HG03139 (cell line): ENCODE measurements around the gene SERINC5.
"Not testable (repeated sequence)": the region's sequence is repeated elsewhere in the genome, so short reads cannot be mapped to it uniquely, and the experiment has no call there.

ENCODE experiments used
- ATAC-seq: cut with Tn5 transposase; IDR thresholded peaks from one replicate; pipeline ENCODE4 v1.9.1; 2021; ENCODE audit not compliant: unreplicated experiment

The SERINC5 gene

DNA sequence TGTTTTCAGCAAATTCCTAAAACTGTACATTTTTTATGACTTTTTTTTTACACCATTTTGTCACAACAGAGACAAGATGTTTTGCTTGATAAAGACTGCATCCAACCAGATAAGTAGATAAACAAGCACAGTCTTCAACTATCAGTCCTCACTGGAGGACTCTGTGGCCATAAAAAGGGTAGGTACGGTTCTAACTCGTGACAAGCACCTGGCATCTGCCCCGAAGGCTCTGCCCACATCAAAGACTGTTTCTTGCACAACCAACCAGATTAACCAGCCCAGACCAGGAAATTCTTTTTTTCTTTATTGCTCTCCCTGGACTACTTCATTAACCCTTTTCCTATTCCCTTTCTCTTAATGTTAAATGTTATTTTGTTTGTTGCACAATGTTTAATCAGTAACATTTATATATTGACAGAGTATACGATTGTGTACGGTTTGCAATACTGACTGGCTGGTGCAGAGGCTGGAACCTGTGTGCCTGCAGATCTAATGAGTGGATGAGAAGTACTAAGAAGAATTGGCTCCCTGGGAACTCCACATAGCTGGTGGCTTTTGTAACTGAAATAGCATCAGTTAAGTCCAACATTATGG, 74.1 kb downstream of the SERINC5 start:
- ATAC-seq: no peak

DNA sequence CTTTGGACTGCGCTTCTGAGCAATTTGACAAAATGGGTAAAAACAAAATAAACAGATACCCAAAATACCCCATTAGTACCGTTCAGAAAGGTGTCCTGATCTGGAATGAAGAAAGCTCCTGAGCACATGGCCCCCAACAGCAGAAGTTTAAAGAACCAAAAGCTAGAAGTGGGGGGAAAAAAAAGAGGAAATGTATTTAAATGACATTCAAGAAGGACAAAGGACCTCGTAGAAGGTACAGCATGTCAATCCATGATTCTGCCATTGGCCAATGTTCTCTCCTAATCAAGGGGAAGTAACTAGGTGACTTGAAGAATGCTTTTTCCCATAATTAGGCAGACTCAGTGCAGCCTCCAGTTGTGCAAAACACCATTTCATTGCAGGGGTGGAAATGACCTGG, 78.6 kb downstream of the SERINC5 start:
- ATAC-seq: no peak

DNA sequence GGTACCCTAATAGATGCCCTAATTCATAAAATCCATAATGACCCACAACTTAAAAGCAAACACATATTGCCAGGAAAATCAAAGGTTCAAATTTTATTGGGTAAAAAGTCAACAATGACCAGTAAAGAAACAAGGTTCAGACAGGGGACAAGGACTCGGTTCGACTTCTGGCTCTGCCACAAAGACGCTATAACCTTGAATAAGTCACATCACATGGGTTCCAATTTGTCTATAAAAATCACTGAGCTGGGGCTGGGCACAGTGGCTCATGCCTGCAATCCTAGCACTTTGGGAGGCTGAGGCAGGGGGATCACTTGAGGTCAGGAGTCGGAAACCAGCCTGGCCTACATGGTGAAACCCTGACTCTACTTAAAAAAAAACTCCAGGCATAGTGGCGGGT, 80.5 kb downstream of the SERINC5 start:
- ATAC-seq: no peak

DNA sequence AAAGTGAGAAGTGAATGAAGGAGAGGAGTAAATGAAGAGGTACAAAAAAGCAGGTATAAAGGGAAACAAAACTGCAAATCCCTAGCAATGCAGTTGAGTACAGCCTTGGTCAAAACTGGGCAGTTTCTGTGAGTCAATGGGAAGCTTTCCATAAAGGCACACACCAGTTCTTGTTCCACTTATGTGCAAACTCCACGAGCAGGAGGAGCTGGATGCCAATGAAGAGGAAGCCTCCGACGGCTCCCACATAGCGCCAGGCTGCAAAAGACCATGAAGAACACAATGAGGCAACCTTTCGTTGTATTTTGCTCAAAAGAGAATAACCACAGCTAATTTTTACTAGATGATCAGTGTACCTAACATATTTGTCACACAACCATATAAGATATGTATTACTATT, 81.1 kb downstream of the SERINC5 start:
- no peak for ATAC-seq

DNA sequence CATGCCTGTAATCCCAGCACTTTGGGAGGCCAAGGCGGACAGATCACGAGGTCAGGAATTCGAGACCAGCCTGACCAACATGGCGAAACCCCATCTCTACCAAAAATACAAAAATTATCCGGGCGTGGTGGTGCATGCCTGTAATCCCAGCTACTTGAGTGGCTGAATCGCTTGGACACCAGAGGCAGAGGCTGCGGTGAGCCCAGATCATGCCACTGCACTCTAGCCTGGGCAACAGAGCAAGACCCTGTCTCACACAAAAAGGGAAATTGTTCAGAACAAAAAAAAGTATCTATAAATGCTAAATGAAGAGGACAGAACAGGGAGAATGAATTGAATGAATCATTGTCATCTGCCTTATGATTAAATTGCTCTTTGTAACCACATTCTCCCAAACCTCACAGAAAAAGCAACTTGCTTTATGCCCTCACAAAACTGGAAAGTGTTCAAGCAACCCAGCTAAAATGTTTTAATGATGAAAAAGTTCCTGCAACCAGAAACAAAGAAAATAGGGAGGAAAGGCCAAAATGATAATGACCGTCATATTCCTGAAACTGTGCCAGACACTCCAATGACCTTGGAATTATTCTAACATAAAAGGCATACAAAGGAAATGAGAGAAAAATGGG, 83.7 kb downstream of the SERINC5 start:
- ATAC-seq: no peak

DNA sequence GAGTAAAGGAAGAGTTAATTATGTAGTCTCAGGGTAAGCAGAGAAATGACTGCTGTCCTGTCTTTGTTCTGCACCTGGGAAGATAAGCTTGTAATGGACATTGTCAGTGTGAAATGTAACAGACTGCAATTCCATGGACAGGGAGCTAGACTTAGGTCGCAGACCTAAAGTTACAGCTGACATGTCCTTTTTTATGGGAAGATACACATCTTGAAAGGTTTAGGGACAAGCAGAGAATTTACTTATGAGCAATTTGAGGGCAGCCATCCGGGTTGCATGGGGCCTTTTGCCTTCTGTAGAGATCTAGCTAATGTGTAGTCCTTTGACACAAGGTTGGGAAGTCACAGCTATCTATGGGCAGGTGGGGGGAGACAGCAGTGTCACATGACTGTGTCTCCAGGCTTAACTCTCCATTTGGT, 85.7 kb downstream of the SERINC5 start:
- no peak for ATAC-seq

DNA sequence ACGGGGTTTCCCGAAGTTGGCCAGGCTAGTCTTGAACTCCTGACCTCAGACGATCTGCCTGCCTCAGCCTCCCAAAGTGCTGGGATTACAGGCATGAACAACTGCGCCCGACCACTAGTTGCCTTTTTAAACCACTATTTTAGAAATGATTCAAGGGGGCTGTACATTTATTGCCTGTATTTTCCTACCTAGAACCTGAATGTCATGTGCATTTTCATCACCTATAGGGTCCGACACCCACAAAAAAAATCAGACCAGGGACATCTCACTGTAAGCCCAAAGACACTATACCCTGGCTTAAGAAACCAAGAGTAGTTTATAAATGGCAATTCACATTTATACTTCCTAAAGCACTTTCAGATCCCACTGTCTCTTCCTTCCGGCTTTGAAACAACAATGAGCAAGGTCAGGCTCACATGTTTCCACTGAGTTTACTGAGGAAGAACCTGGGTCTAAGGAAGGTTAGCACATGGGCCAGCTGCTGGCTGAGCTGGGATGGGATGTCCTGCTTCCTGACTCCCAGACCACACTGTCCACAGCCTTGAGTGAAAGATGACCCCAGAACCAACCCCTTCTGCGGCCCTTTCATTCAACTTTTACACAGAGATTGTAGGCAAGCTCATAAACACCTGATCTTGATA, 87.3 kb downstream of the SERINC5 start:
- ATAC-seq: no peak

DNA sequence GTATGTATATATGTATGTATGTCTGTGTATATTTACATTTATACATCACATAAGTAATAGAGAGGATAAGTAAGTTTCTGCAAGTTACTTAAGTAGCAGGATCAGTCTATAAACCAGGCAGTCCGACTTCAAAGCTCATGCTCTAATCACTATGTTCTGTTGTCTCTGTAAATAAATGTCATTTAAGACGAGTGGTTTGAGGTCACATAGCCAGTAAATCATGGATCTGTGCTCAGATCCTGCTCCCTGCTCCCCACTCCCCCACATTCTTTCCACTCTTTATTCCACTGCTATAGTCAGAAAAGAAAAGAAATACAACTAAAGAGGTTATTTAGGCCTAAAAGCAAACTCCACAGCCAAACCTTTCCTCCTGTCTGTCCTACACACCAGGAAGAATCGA, 90.4 kb downstream of the SERINC5 start:
- ATAC-seq: no peak

DNA sequence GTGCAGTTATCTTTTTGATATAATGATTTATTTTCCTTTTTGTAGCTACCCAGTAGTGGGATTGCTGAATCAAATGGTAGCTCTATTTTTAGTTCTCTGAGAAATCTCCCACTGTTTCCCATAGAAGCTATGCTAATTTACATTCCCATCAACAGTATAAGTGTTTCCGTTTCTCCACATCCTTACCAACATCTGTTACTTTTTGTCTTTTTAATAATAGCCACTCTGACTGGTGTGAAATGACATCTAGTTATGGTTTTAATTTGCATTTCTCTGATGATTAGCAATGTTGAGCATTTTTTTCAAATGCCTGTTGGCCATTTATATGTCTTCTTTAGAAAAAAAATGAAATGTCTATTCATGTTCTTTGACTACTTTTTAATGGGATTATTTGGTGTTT, 94.7 kb downstream of the SERINC5 start:
- ATAC-seq: no peak

DNA sequence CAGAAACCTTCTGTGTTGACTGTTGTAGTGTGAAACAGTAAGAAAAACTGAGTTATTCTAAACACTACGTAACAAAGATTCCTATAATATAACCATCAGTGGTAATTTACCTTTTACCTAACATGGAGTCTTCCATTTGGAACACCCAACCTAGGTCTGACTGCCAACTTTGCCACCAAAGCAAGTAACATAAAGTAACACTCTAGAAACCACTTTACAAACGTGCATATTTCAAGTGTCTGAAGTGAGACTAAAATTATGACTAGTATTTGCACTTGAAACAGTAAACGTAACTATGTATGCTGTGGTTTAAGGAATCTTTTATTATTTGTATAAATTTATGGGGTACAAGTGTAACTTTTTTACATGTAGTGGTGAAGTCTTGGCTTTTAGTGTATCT, 95.6 kb downstream of the SERINC5 start:
- ATAC-seq: no peak

DNA sequence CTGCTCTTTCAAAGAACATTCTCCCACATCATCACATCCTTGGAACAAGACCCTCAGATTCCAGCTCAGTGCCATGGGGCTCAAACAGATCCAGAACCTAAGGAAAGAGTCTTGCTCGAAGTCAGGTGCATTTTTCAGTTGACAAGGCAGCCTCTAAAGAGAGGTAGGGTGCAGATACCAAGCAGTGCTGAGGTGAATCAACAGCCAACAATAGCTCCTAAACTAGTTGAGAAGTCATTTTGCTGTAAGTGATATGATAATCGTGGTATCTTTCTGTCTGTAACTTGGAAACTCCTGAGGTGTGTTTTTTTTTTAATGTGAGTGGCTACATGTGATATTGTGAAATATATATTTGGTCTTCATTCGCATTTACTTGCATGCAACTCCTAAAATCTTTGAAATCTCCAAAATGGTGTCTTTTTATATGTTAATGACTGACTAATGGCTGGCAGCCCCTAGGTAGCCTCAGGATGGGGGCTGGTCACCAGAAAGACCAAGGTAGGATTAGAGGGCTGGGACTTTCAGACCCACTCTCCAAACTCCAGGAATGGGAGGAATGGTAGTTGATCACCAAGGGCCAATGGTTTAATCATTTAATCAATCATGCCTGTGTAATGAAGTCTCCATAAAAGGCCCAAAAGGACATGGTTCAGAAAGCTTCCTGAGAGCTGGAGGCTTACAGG, 96.6 kb downstream of the SERINC5 start:
- no peak for ATAC-seq

DNA sequence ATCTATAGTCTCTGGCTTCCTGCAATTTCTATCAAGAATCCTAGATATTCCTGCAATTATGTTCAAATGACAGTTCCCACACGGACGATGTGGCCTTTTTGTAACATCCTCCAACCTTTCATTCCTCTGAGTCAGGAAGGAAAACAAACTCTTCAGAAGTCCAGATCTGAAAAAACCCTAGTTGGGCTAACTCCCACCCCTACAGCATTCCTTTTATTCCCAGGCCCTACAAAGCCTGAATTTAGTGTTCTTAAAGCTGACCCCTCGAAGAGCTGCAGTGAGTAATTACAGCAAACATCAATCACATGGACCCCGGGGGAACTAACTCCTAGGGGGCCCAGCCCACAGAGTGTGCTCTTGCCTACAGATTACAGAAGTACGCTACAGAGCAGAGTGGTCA, 99.7 kb downstream of the SERINC5 start:
- no peak for ATAC-seq

DNA sequence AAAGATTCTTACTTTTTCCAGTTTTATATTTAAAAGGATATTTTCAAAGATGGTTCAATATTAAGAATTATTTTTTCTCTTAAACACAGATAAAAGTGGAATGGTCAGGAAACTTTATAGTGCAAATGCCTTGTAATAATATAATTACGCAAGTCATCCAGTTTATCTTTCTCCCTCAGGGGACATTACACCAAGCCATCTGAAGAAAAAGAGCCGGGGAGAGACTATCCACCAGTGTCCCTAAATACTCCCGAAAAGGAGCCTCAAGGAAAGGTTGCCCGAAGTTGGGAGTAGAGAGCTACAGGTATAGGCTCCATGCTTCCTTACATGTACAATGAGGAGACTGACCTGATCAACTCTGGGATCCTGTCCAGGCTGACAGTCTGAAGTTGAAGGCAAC, 101.1 kb downstream of the SERINC5 start:
- ATAC-seq: no peak

DNA sequence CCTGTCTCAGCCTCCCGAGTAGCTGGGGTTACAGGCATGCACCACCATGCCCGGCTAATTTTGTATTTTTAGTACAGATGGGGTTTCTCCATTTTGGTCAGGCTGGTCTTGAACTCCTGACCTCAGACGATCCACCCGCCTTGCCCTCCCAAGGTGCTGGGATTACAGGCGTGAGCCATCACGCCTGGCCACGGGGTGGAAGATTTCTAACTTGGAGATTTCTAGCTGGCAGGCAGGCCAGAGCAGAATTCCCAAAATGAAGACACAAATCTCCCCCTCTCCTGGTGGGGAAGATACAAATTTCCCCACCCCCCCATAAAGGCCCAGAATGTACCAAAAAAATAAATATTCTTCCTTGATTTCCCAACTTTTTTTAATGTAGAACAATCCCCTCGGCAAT, 101.6 kb downstream of the SERINC5 start:
- not testable (repeated sequence) for ATAC-seq

DNA sequence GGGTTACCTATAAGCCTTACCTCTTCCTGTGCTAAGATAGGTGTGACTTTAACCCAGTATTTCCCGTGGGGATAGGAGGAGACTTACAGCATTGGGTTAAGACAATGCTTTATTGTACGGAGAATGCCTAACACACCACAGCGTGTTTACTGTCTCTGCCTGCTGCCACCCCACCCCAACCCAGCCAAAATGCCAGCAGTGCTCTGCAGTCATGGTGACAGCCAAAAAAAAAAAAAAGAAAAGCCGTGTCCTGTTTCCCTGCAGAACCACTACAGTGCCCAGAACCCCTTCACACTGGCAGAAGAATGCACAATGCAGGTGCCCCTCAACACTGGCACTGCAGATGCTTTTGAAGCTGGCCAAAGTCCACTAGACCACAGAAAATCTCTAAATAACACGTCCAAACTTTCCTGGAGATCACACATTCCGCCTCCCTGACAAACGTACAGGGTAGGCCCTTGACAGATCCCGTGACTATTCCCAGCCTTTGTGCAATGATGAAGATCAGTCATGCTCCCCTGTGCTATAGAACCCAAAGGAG, 102.2 kb downstream of the SERINC5 start:
- no peak for ATAC-seq

DNA sequence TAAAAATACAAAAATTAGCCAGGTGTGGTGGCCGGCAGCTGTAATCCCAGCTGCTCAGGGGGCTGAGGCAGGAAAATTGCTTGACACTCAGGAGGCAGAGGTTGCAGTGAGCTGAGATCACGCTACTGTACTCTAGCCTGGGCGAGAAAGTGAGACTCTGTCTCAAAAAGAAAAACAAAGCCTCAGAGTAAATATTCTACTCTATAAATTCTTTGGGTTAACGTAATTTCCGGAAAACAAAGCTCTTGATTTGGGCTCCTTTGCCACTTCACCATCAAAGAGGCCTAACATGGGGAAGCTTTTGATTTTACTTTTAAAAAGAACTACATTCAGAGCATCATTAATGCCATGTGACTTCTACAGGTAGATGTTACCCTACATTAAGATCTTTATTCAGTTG, 103.1 kb downstream of the SERINC5 start:
- no peak for ATAC-seq

DNA sequence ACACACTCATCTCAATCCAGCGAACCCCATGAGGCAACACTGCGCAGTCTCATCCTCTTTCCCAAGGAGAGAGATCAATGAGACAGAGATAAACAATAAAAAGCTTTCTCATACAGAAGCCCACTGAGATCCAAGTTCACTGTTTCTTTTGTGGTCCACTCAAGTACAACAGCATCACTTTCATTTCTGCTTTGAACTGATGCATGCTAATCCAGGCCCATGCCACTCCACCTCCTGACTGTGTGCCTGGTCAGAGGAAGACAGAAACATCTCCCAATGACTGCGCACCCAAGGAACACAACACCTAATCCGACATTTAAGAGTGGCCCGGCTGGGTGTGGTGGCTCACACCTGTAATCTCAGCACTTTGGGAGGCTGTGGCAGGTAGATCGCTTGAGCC, 104.0 kb downstream of the SERINC5 start:
- ATAC-seq: no peak

DNA sequence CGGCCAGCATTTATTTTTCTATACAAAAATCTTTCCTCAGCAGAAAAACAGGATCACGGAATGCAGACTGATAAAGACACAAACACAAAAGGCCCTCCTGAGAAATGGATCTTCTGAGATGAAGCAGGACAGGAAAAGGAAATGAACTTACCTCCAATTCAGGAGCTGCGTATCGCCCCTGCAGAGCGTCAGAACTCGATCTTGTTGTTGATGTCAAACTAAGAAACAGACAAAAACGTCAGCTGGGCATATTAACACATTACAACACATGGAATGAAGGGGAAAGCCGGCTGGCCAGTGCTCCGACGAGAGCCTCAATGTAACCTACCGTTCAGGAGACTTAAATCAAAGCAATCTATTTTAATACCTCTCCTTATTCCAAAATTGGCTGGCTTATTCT, 105.1 kb downstream of the SERINC5 start:
- no peak for ATAC-seq

DNA sequence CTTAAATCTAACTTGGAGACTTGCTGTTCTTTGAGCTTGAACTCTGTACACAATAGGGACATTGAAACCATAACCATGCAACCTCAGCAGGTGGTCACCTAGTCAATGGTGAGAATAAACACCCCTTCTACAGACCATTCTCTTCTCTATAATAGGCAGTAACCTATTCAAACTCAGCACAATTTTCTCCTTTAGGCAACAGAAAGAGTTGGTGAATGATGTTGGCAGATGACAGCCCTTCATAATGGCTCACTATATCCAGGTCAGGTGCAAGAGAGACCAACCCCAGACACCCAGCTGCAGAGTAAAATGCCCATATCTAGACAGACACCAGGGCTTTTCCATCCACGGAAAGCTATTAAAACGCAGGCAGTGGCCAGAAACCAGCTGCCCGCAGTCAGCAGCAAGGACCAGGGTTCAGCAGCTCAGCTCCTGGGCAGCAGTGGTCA, 106.7 kb downstream of the SERINC5 start:
- ATAC-seq: no peak

DNA sequence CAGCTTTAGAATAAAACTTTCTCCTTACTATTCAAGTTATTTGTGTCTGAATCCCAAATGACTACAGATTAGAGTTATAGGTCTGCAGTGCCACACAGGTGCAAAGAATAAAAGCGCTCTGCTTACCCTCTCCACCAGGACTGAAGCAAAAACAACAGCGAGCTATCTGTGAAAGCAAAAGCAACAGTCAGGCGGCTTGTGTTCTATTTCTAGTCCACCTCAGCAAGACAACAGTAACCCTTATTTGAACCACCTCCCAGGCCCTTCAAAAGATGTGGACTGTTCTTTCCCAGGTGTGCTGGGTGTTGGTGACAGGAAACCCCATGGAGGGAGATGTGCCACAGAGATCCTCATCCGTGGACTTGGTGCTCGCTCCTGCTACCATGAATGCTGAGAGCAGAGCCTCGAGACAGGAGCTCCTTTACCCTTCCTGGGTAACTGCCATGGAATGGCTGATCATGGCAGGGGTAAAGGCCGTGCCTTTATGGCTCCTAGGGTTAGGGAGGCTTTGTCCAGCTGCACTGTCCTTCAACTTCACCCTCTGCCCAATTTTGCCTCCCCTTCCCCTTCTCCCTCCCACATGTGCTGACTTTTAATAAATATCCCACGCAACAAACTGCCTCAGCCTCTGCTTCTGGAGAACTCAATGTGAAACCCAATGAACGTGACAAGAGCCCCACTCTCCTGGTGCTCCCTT, 108.6 kb downstream of the SERINC5 start:
- ATAC-seq: no peak

DNA sequence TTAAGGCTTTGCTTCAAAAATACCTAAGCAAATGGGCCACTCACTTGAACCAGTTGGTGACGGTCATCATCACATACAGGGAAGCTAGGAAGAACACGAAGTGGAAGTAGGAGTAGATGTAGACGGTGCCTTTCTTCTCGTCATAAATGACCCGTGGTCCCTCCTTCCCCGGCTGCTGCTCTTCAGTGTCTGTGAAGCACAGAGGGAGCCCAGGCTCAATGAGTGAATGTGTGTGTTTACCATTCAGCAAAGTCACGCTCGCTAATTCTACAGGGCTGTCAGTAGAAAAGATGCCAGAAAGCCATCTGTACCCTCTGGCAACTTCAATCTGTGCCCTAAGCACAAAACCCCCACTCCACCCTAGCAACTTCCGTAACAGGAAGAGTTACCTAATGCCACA, 109.8 kb downstream of the SERINC5 start:
- ATAC-seq: no peak
